OCI-LY1 (cell line): ENCODE data around the gene C9orf50.

Source experiments
- CTCF ChIP-seq: fragments of 200-600 bp; sonication (generic), shearing (Covaris generic); IDR thresholded peaks from 2 replicates; pipeline ENCODE4 v1.5.1; 2017; ENCODE audit warnings: mild to moderate bottlenecking, antibody characterized with exemption, low read length, moderate library complexity, mixed read lengths
- EZH2 ChIP-seq: fragments of 200-600 bp; sonication (generic), shearing (Covaris generic); IDR thresholded peaks from 2 replicates; pipeline ENCODE4 v1.8.0; 2017; ENCODE audit warnings: borderline replicate concordance, mixed run types, mild to moderate bottlenecking, antibody characterized with exemption, low read length, moderate library complexity, mixed read lengths

- TF ChIP-seq CTCF, result no peak
- TF ChIP-seq EZH2, result no peak
These were observed 27.3 kb upstream of the C9orf50 start for GRCh38 chr9:129648092-129648763.
